MM.1S (cell line): Measurements from ENCODE around the gene PPIB.

Experiments
- DNase-seq: peaks from one replicate; pipeline ENCODE4 v3.0.0-alpha.2; 2015
- H2AFZ ChIP-seq: fragments of 300-600 bp; sonication (generic); 2 replicates; pipeline ENCODE4 v1.6.0; 2016; ENCODE audit warnings: antibody characterized with exemption, low read length
- H3F3A ChIP-seq: fragments of 300-600 bp; sonication (generic); 2 replicates; pipeline ENCODE4 v1.6.1; 2016; ENCODE audit warnings: mild to moderate bottlenecking, antibody characterized with exemption, low read length, moderate library complexity, mixed read lengths; ENCODE audit not compliant: insufficient read depth
- H3K27ac ChIP-seq: fragments of 300-600 bp; sonication (generic); 2 replicates; pipeline ENCODE4 v1.5.1; 2016; ENCODE audit warnings: mild to moderate bottlenecking, low read length
- H3K27me3 ChIP-seq: fragments of 300-600 bp; sonication (generic); replicated peaks from 2 replicates; pipeline ENCODE4 v1.6.0; 2016; ENCODE audit warnings: low read length; ENCODE audit not compliant: insufficient read depth
- H3K36me3 ChIP-seq: fragments of 300-600 bp; sonication (generic); replicated peaks from 2 replicates; pipeline ENCODE4 v1.6.1; 2016; ENCODE audit warnings: mild to moderate bottlenecking, low read length, mixed read lengths; ENCODE audit not compliant: insufficient read depth
- H3K4me1 ChIP-seq: fragments of 300-600 bp; sonication (generic); 2 replicates; pipeline ENCODE4 v1.6.1; 2016; ENCODE audit warnings: low read length, mixed read lengths
- H3K4me2 ChIP-seq: fragments of 300-600 bp; sonication (generic); 2 replicates; pipeline ENCODE4 v1.6.0; 2016; ENCODE audit warnings: low read depth, low read length
- H3K4me3 ChIP-seq: fragments of 300-600 bp; sonication (generic); 2 replicates; pipeline ENCODE4 v1.5.1; 2016; ENCODE audit warnings: low read length, mixed read lengths
- H3K79me2 ChIP-seq: fragments of 300-600 bp; sonication (generic); 2 replicates; pipeline ENCODE4 v1.6.1; 2016; ENCODE audit warnings: mixed run types, low read length, mixed read lengths
- H3K9ac ChIP-seq: fragments of 300-600 bp; sonication (generic); 2 replicates; pipeline ENCODE4 v1.6.1; 2016; ENCODE audit warnings: low read length, mixed read lengths
- H3K9me2 ChIP-seq: fragments of 300-600 bp; sonication (generic); replicated peaks from 2 replicates; pipeline ENCODE4 v1.6.1; 2016; ENCODE audit warnings: mild to moderate bottlenecking, low read length, mixed read lengths; ENCODE audit not compliant: insufficient read depth
- H3K9me3 ChIP-seq: fragments of 300-600 bp; sonication (generic); replicated peaks from 2 replicates; pipeline ENCODE4 v1.6.1; 2016; ENCODE audit warnings: mild to moderate bottlenecking, low read length, mixed read lengths; ENCODE audit not compliant: insufficient read depth
- H4K20me1 ChIP-seq: fragments of 300-600 bp; sonication (generic); 2 replicates; pipeline ENCODE4 v1.6.1; 2016; ENCODE audit warnings: mild to moderate bottlenecking, low read length, moderate library complexity, mixed read lengths; ENCODE audit not compliant: insufficient read depth
- CTCF ChIP-seq: fragments of 300-600 bp; sonication (generic); IDR thresholded peaks from 2 replicates; pipeline ENCODE4 v1.5.1; 2016; ENCODE audit warnings: antibody characterized with exemption, low read length, mixed read lengths
- EZH2 ChIP-seq: fragments of 300-600 bp; sonication (generic); optimal IDR thresholded peaks from 2 replicates; pipeline ENCODE3; 2017; ENCODE audit warnings: low read depth, mild to moderate bottlenecking, antibody characterized with exemption, low read length, mixed read lengths
- EZH2phosphoT487 ChIP-seq: fragments of 300-600 bp; sonication (generic); IDR thresholded peaks from 2 replicates; pipeline ENCODE4 v1.6.1; 2018; ENCODE audit warnings: antibody characterized with exemption, low read length

PPIB gene

GRCh38 chr15:64134345-64134829, 28.4 kb downstream of the PPIB start:
- no peak overlapping the region for H3K4me2 ChIP-seq
- TF ChIP-seq CTCF (no peak), EZH2phosphoT487 (no peak), EZH2 (no peak)
- no peaks in the 10 kb centered on the region for H3K79me2 ChIP-seq
- H4K20me1 ChIP-seq: no peaks in the 10 kb centered on the region
- no peaks in the 10 kb centered on the region for H3K9me2 ChIP-seq
- H3K27me3 ChIP-seq: no peaks in the 10 kb centered on the region
- H3K4me3 ChIP-seq: no peak overlapping the region
- H3F3A ChIP-seq: no peaks in the 10 kb centered on the region
- no peaks in the 10 kb centered on the region for H3K4me1 ChIP-seq
- H3K27ac ChIP-seq: no peak overlapping the region
- H3K9me3 ChIP-seq: no peaks in the 10 kb centered on the region
- H2AFZ ChIP-seq: no peak overlapping the region
- no peak for DNase-seq
- H3K36me3 ChIP-seq: no peaks in the 10 kb centered on the region; the same call in none of the 2 replicates
- no peak overlapping the region for H3K9ac ChIP-seq

- Histone ChIP-seq H3K9me3 (no peaks in the 10 kb centered on the region), H3K9me2 (no peaks in the 10 kb centered on the region), H3K4me2 (no peak overlapping the region), H3K79me2 (no peaks in the 10 kb centered on the region), H3K36me3 (no peaks in the 10 kb centered on the region; the same call in none of the 2 replicates), H3K27ac (no peak overlapping the region), H3K4me3 (no peak overlapping the region), H4K20me1 (no peaks in the 10 kb centered on the region), H3K9ac (no peak overlapping the region), H3K27me3 (no peaks in the 10 kb centered on the region), H3K4me1 (no peaks in the 10 kb centered on the region), H3F3A (no peaks in the 10 kb centered on the region), H2AFZ (no peak overlapping the region)
- DNase-seq: no peak
- TF ChIP-seq CTCF: no peak
- no peak for TF ChIP-seq EZH2
Observed at GRCh38 chr15:64133623-64134344, 29.0 kb downstream of the PPIB start.

GRCh38 chr15:64132217-64132616, 30.6 kb downstream of the PPIB start:
- Histone ChIP-seq H3K36me3 (peaks cover 5% of the 10 kb centered on the region), H3K79me2 (no peaks in the 10 kb centered on the region), H3K9me2 (no peaks in the 10 kb centered on the region), H2AFZ (no peak overlapping the region), H3K4me2 (no peak overlapping the region), H3K27ac (no peak overlapping the region), H3K4me1 (no peaks in the 10 kb centered on the region), H3K27me3 (no peaks in the 10 kb centered on the region), H3F3A (no peaks in the 10 kb centered on the region), H3K9ac (no peak overlapping the region), H3K9me3 (no peaks in the 10 kb centered on the region), H4K20me1 (no peaks in the 10 kb centered on the region), H3K4me3 (no peak overlapping the region)
- DNase-seq: no peak
- no peak for TF ChIP-seq CTCF
- no peak for TF ChIP-seq EZH2
- no peak for TF ChIP-seq EZH2phosphoT487
